Motor neuron (in vitro differentiated cells): Measurements from ENCODE around the gene TTLL4. TPM values are rescaled to one million over a fixed set of nuclear protein-coding genes. Genes with fewer than 3 reads are reported as not detected.
A peak's percentile ranks its signal among the peaks of the same experiment; 100 is the strongest.
"Not testable (repeated sequence)": the region's sequence is repeated elsewhere in the genome, so short reads cannot be mapped to it uniquely, and the experiment has no call there.

ENCODE experiments used
- ATAC-seq, 8 experiments: fragments of 200-7000 bp; cut with Tn5 transposase; replicated peaks in 6 of 8; 2 replicates each; pipeline ENCODE4 v1.8.0; 2021; ENCODE audit warnings: mild to moderate bottlenecking in 8 of 8, moderate library complexity in 8 of 8
- H3K27ac ChIP-seq, 2 donors: fragments of 250-450 bp; sonication (Bioruptor Pico); 2 replicates each; pipeline ENCODE4 v1.9.0; 2021; ENCODE audit warnings: antibody characterized with exemption in 2 of 2, mild to moderate bottlenecking in 2 of 2, moderate library complexity in 1 of 2
- H3K4me1 ChIP-seq, 2 donors: fragments of 250-450 bp; sonication (Bioruptor Pico); replicated peaks in 1 of 2; 2 replicates each; pipeline ENCODE4 v1.6.1; 2021; ENCODE audit warnings: antibody characterized with exemption in 2 of 2, mild to moderate bottlenecking in 2 of 2, moderate library complexity in 1 of 2
- H3K4me3 ChIP-seq, 5 donors: fragments of 250-450 bp; sonication (Bioruptor Pico); 2 replicates each; pipeline ENCODE4 v1.9.0; 2021; ENCODE audit warnings: antibody characterized with exemption in 5 of 5, mild to moderate bottlenecking in 5 of 5, moderate library complexity in 4 of 5
- WGBS, 10 experiments: fragments of 450-650 bp; shearing (Covaris generic); methylation state at CpG; one replicate each; pipeline ENCODE4 v1.0.0; 2022; 5-methylcytosine and 5-hydroxymethylcytosine counted together
- in situ Hi-C, 9 experiments: fragments of 400-800 bp; cut with MboI; loops; one replicate each; pipeline ENCODE4 v1.15.0; 2021; ENCODE audit warnings: low sequenced_read_pairs in 9 of 9, low pct_unique_long_range_greater_than_20kb in 2 of 9; ENCODE audit not compliant: unreplicated experiment in 9 of 9
- total RNA-seq, 8 experiments: library from RNA; unstranded; fragments of 300-600 nt; gene quantifications; 2 replicates each; pipeline versions ENCODE4 v1.2.3 to v1.2.4, GENCODE V29; 2022

Gene TTLL4
- total RNA-seq, 8 experiments from 2014 or later = 11.1 to 78.3 (median 23.4) TPM

- 90 to 100% (median 100%) methylated on average over 1 to 4 of the region's 7 CpGs; no CpG with 5 or more reads in 3 of the 10 experiments for WGBS, 10 experiments
- in situ Hi-C loops = no loop called here
- Histone ChIP-seq H3K4me1 (no peaks in the 10 kb centered on the region), H3K27ac (no peak overlapping the region), H3K4me3 (no peak overlapping the region)
- no peak for ATAC-seq
Observed at GRCh38 chr2:218754781-218755180, 44.1 kb downstream of the TTLL4 start.

DNA sequence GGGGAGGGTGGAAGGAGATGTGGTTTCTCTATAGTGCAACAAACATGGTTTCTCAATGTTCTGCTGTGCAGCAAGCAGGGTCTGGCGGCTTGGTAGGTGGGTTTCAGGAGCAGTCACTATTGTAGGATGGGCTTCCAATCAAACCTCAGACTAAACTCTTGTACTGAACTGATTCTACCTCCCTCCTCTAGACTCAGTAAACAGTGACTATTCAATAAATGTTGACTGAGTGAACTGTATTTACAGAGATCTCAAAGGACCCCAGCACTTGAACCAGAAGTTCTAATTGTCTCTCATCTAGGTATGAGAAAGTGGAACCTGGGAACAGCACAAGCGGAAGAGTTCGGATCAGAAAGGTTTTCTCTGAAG, 44.5 kb downstream of the TTLL4 start:
- Histone ChIP-seq H3K4me3 (no peak overlapping the region), H3K4me1 (no peaks in the 10 kb centered on the region), H3K27ac (no peak overlapping the region)
- whole genome bisulfite sequencing, 10 experiments = 90 to 100% (median 100%) methylated on average over 1 to 3 of the region's 3 CpGs; no CpG with 5 or more reads in 6 of the 10 experiments
- peak in 1 of 8 experiments; percentile 37 for ATAC-seq
- in situ Hi-C loops = no loop called here

DNA sequence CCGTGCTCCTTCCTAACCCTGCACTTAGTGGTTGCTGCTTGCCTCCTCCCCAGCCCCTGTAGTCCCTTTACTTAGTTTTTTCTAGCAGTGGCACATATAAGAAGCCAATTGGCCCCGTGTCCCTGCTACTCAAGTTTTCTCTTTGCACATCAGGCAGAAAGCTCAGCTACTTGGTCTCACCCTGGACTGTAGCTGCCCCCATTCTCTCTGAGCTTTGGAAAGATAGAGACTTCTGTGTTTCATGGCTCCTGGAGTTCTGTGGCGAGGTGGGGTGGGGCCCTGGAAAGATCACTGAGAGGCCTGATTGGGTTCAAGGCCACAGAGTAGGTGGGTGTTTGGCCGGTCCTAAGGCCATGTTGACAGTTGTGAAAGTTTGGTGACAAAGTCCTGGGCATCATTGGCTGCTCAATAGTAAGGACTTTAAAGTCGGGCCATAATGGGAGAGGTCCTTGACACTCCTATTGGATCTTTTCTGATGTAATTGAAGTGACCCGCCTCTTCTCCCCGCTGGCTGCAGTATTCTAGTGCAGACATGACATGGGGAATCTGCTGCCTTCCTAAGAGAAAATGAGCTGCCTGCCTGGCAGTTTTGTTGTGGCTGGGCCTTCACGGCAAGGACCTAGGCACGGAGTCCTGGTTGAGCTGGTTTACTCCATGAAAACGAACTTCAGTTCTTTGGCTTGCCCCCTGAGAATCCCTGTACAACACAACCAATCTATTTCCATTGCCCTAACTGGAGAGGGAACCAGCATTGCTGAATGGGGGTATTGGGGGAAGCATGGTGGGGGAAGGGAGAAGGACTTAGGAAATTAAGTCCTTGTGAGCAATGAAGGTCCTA, 45.2 kb downstream of the TTLL4 start:
- 85 to 100% (median 95%) methylated on average over 1 to 9 of the region's 10 CpGs; no CpG with 5 or more reads in 2 of the 10 experiments for WGBS, 10 experiments
- Histone ChIP-seq H3K4me3 (no peak overlapping the region), H3K27ac (no peak overlapping the region), H3K4me1 (no peaks in the 10 kb centered on the region)
- in situ Hi-C loops = no loop called here
- ATAC-seq = no peak

- 80 to 100% (median 93%) methylated on average over 1 to 5 of the region's 6 CpGs; no CpG with 5 or more reads in 1 of the 10 experiments for WGBS, 10 experiments
- H3K4me3 ChIP-seq = no peak overlapping the region
- in situ Hi-C loops = no loop called here
- no peaks in the 10 kb centered on the region for H3K4me1 ChIP-seq
- ATAC-seq = no peak
- no peak overlapping the region for H3K27ac ChIP-seq
Observed at GRCh38 chr2:218756599-218757377, 46.2 kb downstream of the TTLL4 start.

DNA sequence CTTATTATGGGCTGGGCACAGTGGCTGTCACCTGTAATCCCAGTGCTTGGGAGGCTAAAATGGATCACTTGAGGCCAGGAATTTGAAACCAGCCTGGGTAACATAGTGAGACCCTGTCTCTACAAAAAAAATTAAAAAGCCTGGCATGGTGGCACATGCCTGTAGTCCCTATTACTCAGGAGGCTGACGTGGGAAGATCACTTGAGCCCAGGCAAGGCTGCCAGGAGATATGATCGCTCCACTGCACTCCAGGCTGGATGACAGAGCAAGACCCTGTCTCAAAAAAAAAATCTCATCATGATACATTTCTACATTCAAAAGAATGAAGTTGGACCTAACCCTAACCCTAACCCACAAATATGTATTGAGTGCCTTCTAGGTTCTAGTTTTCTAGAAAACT, 51.2 kb downstream of the TTLL4 start:
- Histone ChIP-seq H3K4me1 (no peaks in the 10 kb centered on the region), H3K4me3 (no peak overlapping the region), H3K27ac (no peak overlapping the region)
- ATAC-seq = no peak
- in situ Hi-C loops = no loop called here
- WGBS, 10 experiments = 60 to 100% (median 92%) methylated on average over 1 to 2 of the region's 2 CpGs; no CpG with 5 or more reads in 3 of the 10 experiments

- H3K4me3 ChIP-seq, ATAC-seq, H3K4me1 ChIP-seq, H3K27ac ChIP-seq, in situ Hi-C loops: not testable (repeated sequence)
- 71 to 100% methylated on average over 1 to 2 of the region's 5 CpGs; no CpG with 5 or more reads in 8 of the 10 experiments for WGBS, 10 experiments
Observed at GRCh38 chr2:218772759-218773158, 62.1 kb downstream of the TTLL4 start.

DNA sequence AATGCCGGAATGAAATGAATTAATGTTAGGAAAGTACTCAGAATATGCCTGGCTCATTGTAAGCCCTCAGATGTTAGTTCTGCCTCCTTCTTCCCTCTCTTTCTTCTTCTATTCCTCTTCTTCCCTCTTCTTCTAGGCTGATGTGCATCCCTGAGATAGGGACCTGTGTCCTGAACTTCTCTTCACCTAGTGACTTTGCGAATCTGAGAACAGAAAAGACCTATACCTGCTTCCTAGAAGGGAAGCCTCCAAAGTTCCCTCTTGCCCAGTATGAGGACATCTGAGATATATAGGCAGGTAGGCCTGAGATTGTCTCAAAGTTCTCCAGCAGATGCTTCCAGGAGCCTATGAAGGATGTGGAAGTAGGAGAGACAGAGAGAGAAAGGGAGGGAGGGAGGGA, 63.2 kb downstream of the TTLL4 start:
- H3K4me3 ChIP-seq = no peak overlapping the region
- no peak for ATAC-seq
- in situ Hi-C loops = no loop called here
- H3K4me1 ChIP-seq = no peaks in the 10 kb centered on the region
- H3K27ac ChIP-seq = no peak overlapping the region
- 80 to 100% (median 91%) methylated on average over 1 to 2 of the region's 2 CpGs; no CpG with 5 or more reads in 5 of the 10 experiments for WGBS, 10 experiments

GRCh38 chr2:218776488-218776887, 65.9 kb downstream of the TTLL4 start:
- 71 to 100% (median 94%) methylated on average over 1 of the region's 1 CpG; no CpG with 5 or more reads in 4 of the 10 experiments for WGBS, 10 experiments
- no peak for ATAC-seq

GRCh38 chr2:218777276-218777990, 66.8 kb downstream of the TTLL4 start:
- no peak overlapping the region for H3K27ac ChIP-seq
- 87 to 100% (median 91%) methylated on average over 1 to 8 of the region's 9 CpGs; no CpG with 5 or more reads in 2 of the 10 experiments for WGBS, 10 experiments
- H3K4me1 ChIP-seq = peaks cover 0 to 4% of the 10 kb centered on the region in 2 donors
- in situ Hi-C loops = no loop called here
- H3K4me3 ChIP-seq = no peak overlapping the region
- no peak for ATAC-seq

More at GRCh38 chr2:218776488-218776887, 65.9 kb downstream of the TTLL4 start:
- Histone ChIP-seq H3K27ac (no peak overlapping the region), H3K4me1 (peaks cover 0 to 2% of the 10 kb centered on the region in 2 donors), H3K4me3 (no peak overlapping the region)
- in situ Hi-C loops = no loop called here

DNA sequence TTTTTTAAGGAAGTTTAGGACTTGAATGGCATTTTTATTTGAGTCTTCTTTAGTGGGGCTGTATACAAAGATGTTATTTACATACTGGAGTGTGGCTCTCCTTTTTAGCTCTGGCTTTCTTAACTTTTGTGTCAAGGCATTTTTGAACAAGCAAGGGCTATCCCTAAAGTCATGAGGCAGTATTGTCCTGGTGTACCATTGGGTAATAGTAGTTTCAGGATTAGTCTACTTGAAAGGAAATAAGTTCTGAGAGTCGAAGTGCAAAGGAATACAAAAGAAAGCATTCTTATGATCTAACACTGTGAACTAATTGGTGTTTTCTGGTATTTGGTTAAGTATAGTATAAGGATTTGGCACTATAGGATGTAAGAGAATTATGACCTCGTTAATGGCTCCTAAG, 69.4 kb downstream of the TTLL4 start:
- H3K4me3 ChIP-seq = no peak overlapping the region
- in situ Hi-C loops = loop anchor here in 1 of 9 experiments (10.0 kb wide), 1 partner anchor 65 kb away; the partner anchor contains the start of gene TTLL4

DNA sequence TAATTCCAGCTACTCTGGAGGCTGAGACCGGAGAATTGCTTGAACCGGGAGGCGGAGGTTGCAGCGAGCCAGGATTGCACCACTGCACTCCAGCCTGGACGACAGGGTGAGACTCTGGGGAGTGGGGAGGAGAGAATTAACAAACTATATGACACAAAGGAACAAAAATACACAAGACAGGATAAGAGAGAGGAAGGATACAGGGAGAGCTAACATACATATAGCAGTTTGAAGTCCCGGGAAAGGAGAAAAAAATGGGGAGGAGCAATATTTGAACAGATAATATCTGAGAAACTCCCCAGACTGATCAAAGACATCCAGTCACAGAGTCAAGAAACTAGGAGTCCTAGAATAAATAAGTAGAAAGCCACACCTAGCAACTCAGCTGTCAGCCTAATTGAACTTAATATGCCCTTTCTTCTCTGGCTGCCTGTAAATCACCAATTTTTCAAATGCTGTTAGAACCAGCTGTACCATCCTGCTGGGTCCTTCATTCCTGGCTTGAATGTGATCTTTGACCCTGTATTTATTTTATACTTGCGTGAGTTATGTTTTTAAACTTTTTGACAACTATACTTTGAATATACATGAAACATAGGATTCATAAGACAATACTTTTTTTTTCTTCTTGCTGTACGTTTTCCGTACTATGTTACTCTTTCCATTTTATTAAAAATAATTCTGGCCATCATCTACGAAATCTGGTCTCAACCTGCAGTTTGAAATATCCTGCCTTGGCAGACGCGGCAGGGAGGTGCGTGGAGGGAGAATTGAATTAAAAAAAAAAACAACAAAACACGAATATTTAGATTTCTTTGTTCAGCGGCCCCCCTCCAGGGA, 70.4 kb downstream of the TTLL4 start:
- peak overlapping the region; percentile 23 to 45 (median 29) for H3K4me3 ChIP-seq
- peak in 3 of 8 experiments; percentile 69 to 76 (median 71) for ATAC-seq
- no peak overlapping the region for H3K27ac ChIP-seq
- peaks cover 0 to 4% of the 10 kb centered on the region in 2 donors for H3K4me1 ChIP-seq
- 8 to 75% (median 26%) methylated on average over 2 to 15 of the region's 15 CpGs for WGBS, 10 experiments
- in situ Hi-C loops = loop anchor here in 1 of 9 experiments (10.0 kb wide), 1 partner anchor 66 kb away; the partner anchor contains the start of gene TTLL4

More for the DNA sequence above, 69.4 kb downstream of the TTLL4 start:
- 75 to 100% (median 90%) methylated on average over 1 to 2 of the region's 2 CpGs; no CpG with 5 or more reads in 3 of the 10 experiments for WGBS, 10 experiments
- ATAC-seq = no peak
- Histone ChIP-seq H3K27ac (no peak overlapping the region), H3K4me1 (peaks cover 0 to 4% of the 10 kb centered on the region in 2 donors)
